Measurements from ENCODE around the gene CABP7.

GRCh38 chr22:29695129-29695926 is 24.5 kb upstream of the CABP7 start:
- TF ChIP-seq, protein P1, sequence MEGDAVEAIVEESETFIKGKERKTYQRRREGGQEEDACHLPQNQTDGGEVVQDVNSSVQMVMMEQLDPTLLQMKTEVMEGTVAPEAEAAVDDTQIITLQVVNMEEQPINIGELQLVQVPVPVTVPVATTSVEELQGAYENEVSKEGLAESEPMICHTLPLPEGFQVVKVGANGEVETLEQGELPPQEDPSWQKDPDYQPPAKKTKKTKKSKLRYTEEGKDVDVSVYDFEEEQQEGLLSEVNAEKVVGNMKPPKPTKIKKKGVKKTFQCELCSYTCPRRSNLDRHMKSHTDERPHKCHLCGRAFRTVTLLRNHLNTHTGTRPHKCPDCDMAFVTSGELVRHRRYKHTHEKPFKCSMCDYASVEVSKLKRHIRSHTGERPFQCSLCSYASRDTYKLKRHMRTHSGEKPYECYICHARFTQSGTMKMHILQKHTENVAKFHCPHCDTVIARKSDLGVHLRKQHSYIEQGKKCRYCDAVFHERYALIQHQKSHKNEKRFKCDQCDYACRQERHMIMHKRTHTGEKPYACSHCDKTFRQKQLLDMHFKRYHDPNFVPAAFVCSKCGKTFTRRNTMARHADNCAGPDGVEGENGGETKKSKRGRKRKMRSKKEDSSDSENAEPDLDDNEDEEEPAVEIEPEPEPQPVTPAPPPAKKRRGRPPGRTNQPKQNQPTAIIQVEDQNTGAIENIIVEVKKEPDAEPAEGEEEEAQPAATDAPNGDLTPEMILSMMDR (IDR thresholded peaks at IDR 0.05; ENCODE audit: poor library complexity): no peak
- TF ChIP-seq EZH2 (IDR thresholded peaks at IDR 0.05; ENCODE audit: borderline replicate concordance): no peak
- TF ChIP-seq EZH2phosphoT487 (IDR thresholded peaks at IDR 0.05; ENCODE audit: low read depth, severe bottlenecking, unreplicated experiment): no peak
